ENCODE data around the gene KTN1.
A peak's percentile ranks its signal among the peaks of the same experiment; 100 is the strongest.

Gene KTN1

GRCh38 chr14:55536204-55536708 lies 43.8 kb upstream of the KTN1 start:
- no peak overlapping the region for H3K4me3 ChIP-seq (ENCODE audit: low read depth, low read length)
- TF ChIP-seq CTCF (IDR thresholded peaks at IDR 0.05; ENCODE audit: insufficient read depth, low read depth, low read length, missing control alignments), result no peak
- DNase-seq (ENCODE audit: low read depth), result peak; percentile 22

- no peak for TF ChIP-seq CTCF (IDR thresholded peaks at IDR 0.05; ENCODE audit: insufficient read depth, low read depth, low read length, missing control alignments)
- H3K4me3 ChIP-seq (ENCODE audit: low read depth, low read length), result no peak overlapping the region
- DNase-seq (ENCODE audit: low read depth), result no peak
These were observed 42.2 kb upstream of the KTN1 start for GRCh38 chr14:55537782-55538181.

GRCh38 chr14:55539975-55540374 lies 40.0 kb upstream of the KTN1 start:
- H3K4me3 ChIP-seq (ENCODE audit: low read depth, low read length), result no peak overlapping the region
- TF ChIP-seq CTCF (IDR thresholded peaks at IDR 0.05; ENCODE audit: insufficient read depth, low read depth, low read length, missing control alignments), result no peak
- DNase-seq (ENCODE audit: low read depth), result no peak

GRCh38 chr14:55540847-55541773 lies 38.9 kb upstream of the KTN1 start:
- no peak for DNase-seq (ENCODE audit: low read depth)
- no peak for TF ChIP-seq CTCF (IDR thresholded peaks at IDR 0.05; ENCODE audit: insufficient read depth, low read depth, low read length, missing control alignments)
- H3K4me3 ChIP-seq (ENCODE audit: low read depth, low read length), result no peak overlapping the region

- no peak overlapping the region for H3K4me3 ChIP-seq (ENCODE audit: low read depth, low read length)
- no peak for TF ChIP-seq CTCF (IDR thresholded peaks at IDR 0.05; ENCODE audit: insufficient read depth, low read depth, low read length, missing control alignments)
- no peak for DNase-seq (ENCODE audit: low read depth)
These were observed 34.2 kb upstream of the KTN1 start for GRCh38 chr14:55545779-55546178.

- peak; percentile 12 for DNase-seq (ENCODE audit: low read depth)
- H3K4me3 ChIP-seq (ENCODE audit: low read depth, low read length), result no peak overlapping the region
- TF ChIP-seq CTCF (IDR thresholded peaks at IDR 0.05; ENCODE audit: insufficient read depth, low read depth, low read length, missing control alignments), result no peak
These were observed 33.7 kb upstream of the KTN1 start for GRCh38 chr14:55546212-55546874.

Measured in GM12865 (cell line).